H9 (cell line): Measurements from ENCODE around the gene ARHGEF25. TPM values are rescaled to one million over a fixed set of nuclear protein-coding genes. Genes with fewer than 3 reads are reported as not detected.

Experiments used
- DNase-seq: peaks from one replicate; pipeline ENCODE4 v3.0.0-alpha.2; 2017
- H2AFZ ChIP-seq: one replicate; pipeline ENCODE4 v1.6.1; 2013; ENCODE audit warnings: mild to moderate bottlenecking, low read length, control low read depth, moderate library complexity
- H2AK5ac ChIP-seq: 2 replicates; pipeline ENCODE4 v1.6.1; 2013; ENCODE audit warnings: low read length, control low read depth, mixed read lengths; ENCODE audit not compliant: insufficient read length
- H2BK120ac ChIP-seq: one replicate; pipeline ENCODE4 v1.6.1; 2013; ENCODE audit warnings: low read depth, mild to moderate bottlenecking, low read length, control low read depth, inconsistent platforms; ENCODE audit not compliant: poor library complexity, severe bottlenecking
- H2BK12ac ChIP-seq: 2 replicates; pipeline ENCODE4 v1.6.1; 2013; ENCODE audit warnings: low read length, control low read depth, mixed read lengths, low read depth; ENCODE audit not compliant: insufficient read length
- H2BK15ac ChIP-seq: 2 replicates; pipeline ENCODE4 v1.6.1; 2013; ENCODE audit warnings: low read depth, low read length, control low read depth
- H2BK20ac ChIP-seq: one replicate; pipeline ENCODE4 v1.6.1; 2013; ENCODE audit warnings: low read depth, mild to moderate bottlenecking, low read length, control low read depth, inconsistent platforms; ENCODE audit not compliant: poor library complexity, severe bottlenecking
- H2BK5ac ChIP-seq: 2 replicates; pipeline ENCODE4 v1.6.1; 2013; ENCODE audit warnings: low read length, control low read depth, mixed read lengths; ENCODE audit not compliant: insufficient read length
- H3K14ac ChIP-seq: 2 replicates; pipeline ENCODE4 v1.6.1; 2013; ENCODE audit warnings: low read length, control low read depth; ENCODE audit not compliant: insufficient read depth
- H3K18ac ChIP-seq: 2 replicates; pipeline ENCODE4 v1.6.1; 2013; ENCODE audit warnings: low read depth, mild to moderate bottlenecking, mixed read lengths, low read length, control low read depth; ENCODE audit not compliant: insufficient read length
- H3K23ac ChIP-seq: 2 replicates; pipeline ENCODE4 v1.6.1; 2013; ENCODE audit warnings: low read length, control low read depth, mixed read lengths, low read depth; ENCODE audit not compliant: insufficient read length
- H3K23me2 ChIP-seq: 2 replicates; pipeline ENCODE4 v1.6.1; 2013; ENCODE audit warnings: low read depth, mild to moderate bottlenecking, mixed read lengths, low read length, control low read depth; ENCODE audit not compliant: insufficient read length, poor library complexity, severe bottlenecking
- H3K27ac ChIP-seq: 2 replicates; pipeline ENCODE4 v1.5.1; 2013; ENCODE audit warnings: low read length, control low read depth, mixed read lengths, low read depth; ENCODE audit not compliant: insufficient read length
- H3K27me3 ChIP-seq: 2 replicates; pipeline ENCODE4 v1.6.1; 2013; ENCODE audit warnings: low read length, control low read depth, inconsistent platforms; ENCODE audit not compliant: insufficient read depth
- H3K4ac ChIP-seq: 2 replicates; pipeline ENCODE4 v1.6.1; 2013; ENCODE audit warnings: low read depth, mild to moderate bottlenecking, control low read depth, inconsistent platforms, low read length, moderate library complexity
- H3K4me1 ChIP-seq: 2 replicates; pipeline ENCODE4 v1.6.1; 2013; ENCODE audit warnings: low read length, control low read depth, inconsistent platforms; ENCODE audit not compliant: insufficient read depth
- H3K4me2 ChIP-seq: 2 replicates; pipeline ENCODE4 v1.6.1; 2013; ENCODE audit warnings: low read length, control low read depth, mixed read lengths; ENCODE audit not compliant: insufficient read length, insufficient read depth
- H3K56ac ChIP-seq: 2 replicates; pipeline ENCODE4 v1.6.1; 2013; ENCODE audit warnings: low read depth, mild to moderate bottlenecking, mixed read lengths, low read length, control low read depth; ENCODE audit not compliant: insufficient read length
- H3K79me1 ChIP-seq: 2 replicates; pipeline ENCODE4 v1.6.1; 2013; ENCODE audit warnings: low read depth, mild to moderate bottlenecking, moderate library complexity, low read length, control low read depth, inconsistent platforms; ENCODE audit not compliant: insufficient read depth, poor library complexity, severe bottlenecking
- H3K79me2 ChIP-seq: 2 replicates; pipeline ENCODE4 v1.6.1; 2013; ENCODE audit warnings: low read length, control low read depth, inconsistent platforms; ENCODE audit not compliant: insufficient read depth
- H3K9ac ChIP-seq: 2 replicates; pipeline ENCODE4 v1.6.1; 2013; ENCODE audit warnings: low read length, control low read depth, mixed read lengths; ENCODE audit not compliant: insufficient read length; ENCODE audit errors: extremely low read depth
- H3K9me3 ChIP-seq: one replicate; pipeline ENCODE4 v1.6.1; 2013; ENCODE audit warnings: low read depth, low read length, inconsistent platforms; ENCODE audit not compliant: control insufficient read depth
- H3T11ph ChIP-seq: one replicate; pipeline ENCODE4 v1.6.1; 2013; ENCODE audit warnings: mild to moderate bottlenecking, low read length, control low read depth, inconsistent platforms
- H4K20me1 ChIP-seq: one replicate; pipeline ENCODE4 v1.6.1; 2013; ENCODE audit not compliant: control insufficient read depth, insufficient read length, insufficient read depth
- H4K5ac ChIP-seq: 2 replicates; pipeline ENCODE4 v1.6.1; 2013; ENCODE audit warnings: low read depth, mild to moderate bottlenecking, mixed read lengths, low read length, control low read depth; ENCODE audit not compliant: insufficient read length
- H4K8ac ChIP-seq: replicated peaks from 2 replicates; pipeline ENCODE4 v1.6.1; 2013; ENCODE audit warnings: low read length, control low read depth, mixed read lengths, low read depth; ENCODE audit not compliant: insufficient read length
- H4K91ac ChIP-seq: 2 replicates; pipeline ENCODE4 v1.6.1; 2013; ENCODE audit warnings: low read depth, mild to moderate bottlenecking, moderate library complexity, mixed read lengths, low read length, control low read depth; ENCODE audit not compliant: insufficient read length
- H3K27ac Mint-ChIP-seq, 3 experiments: 2 replicates in 2 of 3; 3 replicates in 1 of 3; pipeline ENCODE4 v1.8.0; 2020 to 2021; ENCODE audit warnings: mixed read lengths in 3 of 3, mild to moderate bottlenecking in 1 of 3, moderate library complexity in 1 of 3
- H3K27me3 Mint-ChIP-seq: 2 replicates; pipeline ENCODE4 v1.8.0; 2021; ENCODE audit warnings: low read depth, mild to moderate bottlenecking, moderate library complexity, mixed read lengths
- H3K36me3 Mint-ChIP-seq, 3 experiments: 2 replicates in 2 of 3; 3 replicates in 1 of 3; pipeline ENCODE4 v1.8.0; 2020 to 2021; ENCODE audit warnings: low read depth in 3 of 3, mixed read lengths in 3 of 3; ENCODE audit not compliant: insufficient read depth in 1 of 3
- H3K4me1 Mint-ChIP-seq, 2 experiments: 2 replicates each; pipeline ENCODE4 v1.8.0; 2020; ENCODE audit warnings: mixed read lengths in 2 of 2
- H3K4me3 Mint-ChIP-seq, 2 experiments: 2 replicates in 1 of 2; 3 replicates in 1 of 2; pipeline ENCODE4 v1.8.0; 2020 to 2021; ENCODE audit warnings: mild to moderate bottlenecking in 2 of 2, mixed read lengths in 2 of 2, moderate library complexity in 1 of 2
- H3K9me3 Mint-ChIP-seq, 2 experiments: 2 replicates in 1 of 2; 3 replicates in 1 of 2; pipeline ENCODE4 v1.8.0; 2020; ENCODE audit warnings: mild to moderate bottlenecking in 2 of 2, mixed read lengths in 2 of 2, moderate library complexity in 1 of 2
- CTCF ChIP-seq: fragments of 200-600 bp; sonication (generic); conservative IDR thresholded peaks from 3 replicates; pipeline ENCODE4 v1.8.0; 2021; ENCODE audit warnings: antibody characterized with exemption, mild to moderate bottlenecking
- WGBS: extraction: QIAGEN DNeasy Blood & Tissue Kit; methylation state at CpG from one replicate; pipeline ENCODE4 v1.1.7; 2013; ENCODE audit warnings: missing lambda C conversion rate, low lambda C conversion rate, mixed read lengths; ENCODE audit not compliant: insufficient read length; ENCODE audit errors: extremely low coverage; 5-methylcytosine and 5-hydroxymethylcytosine counted together
- total RNA-seq: library from RNA; stranded (reverse); gene quantifications from 2 replicates; pipeline ENCODE4 v1.2.1, GENCODE V29; 2021

ARHGEF25 gene
- total RNA-seq, 1 experiment from 2014 or later: 22.6 TPM

GRCh38 chr12:57621497-57622292 lies 10.5 kb downstream of the ARHGEF25 start:
- no peak overlapping the region for H2AK5ac ChIP-seq
- H4K91ac ChIP-seq: no peak overlapping the region
- Mint-ChIP-seq H3K9me3 (peaks cover 0 to 5% of the 10 kb centered on the region in 2 experiments; a peak in 3 of 5 replicates), H3K27ac (no peak overlapping the region), H3K4me1 (peaks cover 26 to 35% of the 10 kb centered on the region in 2 experiments), H3K36me3 (peaks cover 0 to 12% (median 0%) of the 10 kb centered on the region in 3 experiments; a peak in 4 of 7 replicates), H3K27me3 (peaks cover 98% of the 10 kb centered on the region), H3K4me3 (peak overlapping the region; percentile 62 to 83)
- no peaks in the 10 kb centered on the region for H3K79me2 ChIP-seq
- H3K9me3 ChIP-seq: no peaks in the 10 kb centered on the region
- no peak overlapping the region for H2BK15ac ChIP-seq
- H4K8ac ChIP-seq: no peak overlapping the region
- H4K20me1 ChIP-seq: no peaks in the 10 kb centered on the region
- no peaks in the 10 kb centered on the region for H3K79me1 ChIP-seq
- H2BK120ac ChIP-seq: no peak overlapping the region
- no peak overlapping the region for H3K4ac ChIP-seq
- no peak overlapping the region for H2BK12ac ChIP-seq
- H3K27me3 ChIP-seq: peaks cover 93% of the 10 kb centered on the region
- H2BK5ac ChIP-seq: no peak overlapping the region
- no peak overlapping the region for H3K23ac ChIP-seq
- H3K4me1 ChIP-seq: no peaks in the 10 kb centered on the region
- no peak overlapping the region for H3K18ac ChIP-seq
- no peak overlapping the region for H2BK20ac ChIP-seq
- H3K9ac ChIP-seq: no peak overlapping the region
- DNase-seq: peak; percentile 76
- H3K14ac ChIP-seq: no peak overlapping the region
- H3K4me2 ChIP-seq: peak overlapping the region; percentile 75
- H3T11ph ChIP-seq: no peak overlapping the region
- no peak overlapping the region for H2AFZ ChIP-seq
- no peak overlapping the region for H3K27ac ChIP-seq
- peak; percentile 96 for TF ChIP-seq CTCF
- no CpG with 5 or more reads among the region's 49 CpGs for WGBS
- no peak overlapping the region for H3K56ac ChIP-seq
- peaks cover 12% of the 10 kb centered on the region for H3K23me2 ChIP-seq
- no peak overlapping the region for H4K5ac ChIP-seq
